Tibial nerve (tissue), 3 donors: Measurements from ENCODE around the gene TMSB10.

Source experiments
- POLR2A ChIP-seq, 2 donors: fragments of 450-650 bp; IDR thresholded peaks; one replicate each; pipeline ENCODE4 v1.6.1; 2017; ENCODE audit warnings: antibody characterized with exemption in 2 of 2, mild to moderate bottlenecking in 2 of 2, moderate library complexity in 2 of 2
- TF ChIP-seq, protein P1 (sequence below), 5 experiments: fragments of 200-600 bp in 3 of 5; fragments of 450-650 bp in 2 of 5; sonication (generic) in 3 of 5; IDR thresholded peaks; one replicate each; pipeline ENCODE4 v1.5.1; 2016 to 2019; ENCODE audit warnings: antibody characterized with exemption in 5 of 5, mild to moderate bottlenecking in 3 of 5, moderate library complexity in 2 of 5

DNA sequence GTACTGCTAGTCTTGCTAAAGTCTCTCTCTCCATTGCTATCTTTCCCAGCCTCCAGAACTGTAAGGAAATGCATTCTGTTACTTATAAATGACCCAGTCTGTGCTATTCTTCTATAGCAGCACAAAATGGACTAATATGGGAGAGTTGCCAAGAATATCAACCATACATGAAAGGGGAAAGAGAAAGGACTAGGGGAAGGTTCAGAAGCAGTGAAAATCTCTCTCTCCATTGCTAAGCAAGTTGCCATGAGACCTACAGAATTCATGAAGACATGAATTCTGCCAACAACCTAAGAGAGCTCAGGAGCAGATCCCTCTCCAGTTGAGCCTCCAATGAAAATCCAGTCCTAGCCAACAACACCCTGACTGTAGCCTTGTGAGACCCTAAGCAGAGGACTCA lies 21.0 kb upstream of the TMSB10 start:
- no peak for TF ChIP-seq POLR2A (IDR thresholded peaks at IDR 0.05)
- TF ChIP-seq, protein P1, sequence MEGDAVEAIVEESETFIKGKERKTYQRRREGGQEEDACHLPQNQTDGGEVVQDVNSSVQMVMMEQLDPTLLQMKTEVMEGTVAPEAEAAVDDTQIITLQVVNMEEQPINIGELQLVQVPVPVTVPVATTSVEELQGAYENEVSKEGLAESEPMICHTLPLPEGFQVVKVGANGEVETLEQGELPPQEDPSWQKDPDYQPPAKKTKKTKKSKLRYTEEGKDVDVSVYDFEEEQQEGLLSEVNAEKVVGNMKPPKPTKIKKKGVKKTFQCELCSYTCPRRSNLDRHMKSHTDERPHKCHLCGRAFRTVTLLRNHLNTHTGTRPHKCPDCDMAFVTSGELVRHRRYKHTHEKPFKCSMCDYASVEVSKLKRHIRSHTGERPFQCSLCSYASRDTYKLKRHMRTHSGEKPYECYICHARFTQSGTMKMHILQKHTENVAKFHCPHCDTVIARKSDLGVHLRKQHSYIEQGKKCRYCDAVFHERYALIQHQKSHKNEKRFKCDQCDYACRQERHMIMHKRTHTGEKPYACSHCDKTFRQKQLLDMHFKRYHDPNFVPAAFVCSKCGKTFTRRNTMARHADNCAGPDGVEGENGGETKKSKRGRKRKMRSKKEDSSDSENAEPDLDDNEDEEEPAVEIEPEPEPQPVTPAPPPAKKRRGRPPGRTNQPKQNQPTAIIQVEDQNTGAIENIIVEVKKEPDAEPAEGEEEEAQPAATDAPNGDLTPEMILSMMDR (IDR thresholded peaks at IDR 0.05), result no peak
